ENCODE results near the gene FRMD4A.

DNA sequence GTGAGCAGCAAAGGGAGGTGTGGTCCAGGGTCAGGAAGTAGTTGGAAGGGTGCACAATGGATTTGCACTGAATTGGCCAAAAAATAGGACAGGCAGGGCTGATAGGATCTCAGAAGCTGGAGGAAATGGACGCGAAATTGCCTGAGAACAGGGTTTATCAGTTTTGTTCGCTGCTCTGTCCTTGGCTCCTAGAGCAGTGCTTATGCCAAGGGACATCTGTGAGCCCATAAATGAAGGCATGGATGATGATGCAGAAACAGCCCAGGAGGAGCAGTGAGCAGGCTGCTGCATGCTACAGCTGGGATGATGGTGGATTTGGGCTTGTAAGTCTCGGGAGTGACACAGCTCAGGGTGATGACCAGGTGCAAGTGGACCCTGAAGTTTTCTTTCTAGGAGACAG, 539.2 kb downstream of the FRMD4A start:
- no peak for TF ChIP-seq POLR2A (IDR thresholded peaks at IDR 0.05)
- TF ChIP-seq, protein P1, sequence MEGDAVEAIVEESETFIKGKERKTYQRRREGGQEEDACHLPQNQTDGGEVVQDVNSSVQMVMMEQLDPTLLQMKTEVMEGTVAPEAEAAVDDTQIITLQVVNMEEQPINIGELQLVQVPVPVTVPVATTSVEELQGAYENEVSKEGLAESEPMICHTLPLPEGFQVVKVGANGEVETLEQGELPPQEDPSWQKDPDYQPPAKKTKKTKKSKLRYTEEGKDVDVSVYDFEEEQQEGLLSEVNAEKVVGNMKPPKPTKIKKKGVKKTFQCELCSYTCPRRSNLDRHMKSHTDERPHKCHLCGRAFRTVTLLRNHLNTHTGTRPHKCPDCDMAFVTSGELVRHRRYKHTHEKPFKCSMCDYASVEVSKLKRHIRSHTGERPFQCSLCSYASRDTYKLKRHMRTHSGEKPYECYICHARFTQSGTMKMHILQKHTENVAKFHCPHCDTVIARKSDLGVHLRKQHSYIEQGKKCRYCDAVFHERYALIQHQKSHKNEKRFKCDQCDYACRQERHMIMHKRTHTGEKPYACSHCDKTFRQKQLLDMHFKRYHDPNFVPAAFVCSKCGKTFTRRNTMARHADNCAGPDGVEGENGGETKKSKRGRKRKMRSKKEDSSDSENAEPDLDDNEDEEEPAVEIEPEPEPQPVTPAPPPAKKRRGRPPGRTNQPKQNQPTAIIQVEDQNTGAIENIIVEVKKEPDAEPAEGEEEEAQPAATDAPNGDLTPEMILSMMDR (IDR thresholded peaks at IDR 0.05), result no peak
